Measurements from ENCODE around the gene PRKN. TPM values are rescaled to one million over a fixed set of nuclear protein-coding genes. Genes with fewer than 3 reads are reported as not detected.

Gene PRKN
- total RNA-seq, 4 donors from 2014 or later: 5.2 to 121 (median 6.9) TPM

DNA sequence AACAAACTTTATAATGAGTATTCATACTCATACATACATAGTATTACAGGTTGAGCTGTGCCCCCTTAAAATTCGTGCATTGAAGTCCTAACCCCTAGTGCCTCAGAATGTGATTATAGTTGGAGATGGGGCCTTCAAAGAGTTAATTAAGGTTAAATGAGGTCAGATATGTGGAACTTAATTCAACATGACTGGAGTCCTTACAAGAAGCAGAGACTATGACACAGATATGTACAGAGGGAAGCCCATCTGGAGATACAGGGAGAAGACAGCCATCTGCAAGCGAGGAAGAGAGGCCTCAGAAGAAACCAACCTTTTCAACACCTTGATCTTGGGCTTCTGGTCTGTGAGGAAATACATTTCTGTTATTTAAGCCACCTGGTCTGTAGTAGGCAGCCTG is 917.6 kb downstream of the PRKN start:
- Histone ChIP-seq H3K36me3 (no peaks in the 10 kb centered on the region), H3K4me1 (no peaks in the 10 kb centered on the region)

DNA sequence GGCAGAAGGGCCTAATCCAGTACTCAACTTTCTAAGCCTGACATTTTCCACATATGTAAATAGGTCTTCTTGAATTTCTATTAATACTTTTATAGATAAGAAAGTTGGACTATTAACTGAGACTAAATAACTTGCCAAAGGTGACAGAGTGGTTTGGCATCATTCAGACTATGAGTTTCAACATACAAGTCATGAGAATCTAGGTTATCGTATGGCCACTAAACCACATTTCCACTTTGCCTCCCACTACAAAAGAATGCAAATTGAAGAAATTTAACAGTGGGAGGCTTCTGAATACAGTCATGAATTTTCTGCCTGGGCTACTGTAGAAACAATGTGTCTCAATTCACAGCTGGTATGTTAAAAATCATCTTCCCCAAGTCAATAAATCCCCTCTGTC is 922.7 kb downstream of the PRKN start:
- Histone ChIP-seq H3K27ac (no peak overlapping the region), H3K9me3 (no peaks in the 10 kb centered on the region), H3K36me3 (no peaks in the 10 kb centered on the region), H3K4me3 (replicated peaks in 1 of 3) (no peak overlapping the region), H3K27me3 (no peaks in the 10 kb centered on the region), H3K4me1 (no peaks in the 10 kb centered on the region)
- TF ChIP-seq POLR2A (IDR thresholded peaks at IDR 0.05): no peak
- TF ChIP-seq, protein P1, sequence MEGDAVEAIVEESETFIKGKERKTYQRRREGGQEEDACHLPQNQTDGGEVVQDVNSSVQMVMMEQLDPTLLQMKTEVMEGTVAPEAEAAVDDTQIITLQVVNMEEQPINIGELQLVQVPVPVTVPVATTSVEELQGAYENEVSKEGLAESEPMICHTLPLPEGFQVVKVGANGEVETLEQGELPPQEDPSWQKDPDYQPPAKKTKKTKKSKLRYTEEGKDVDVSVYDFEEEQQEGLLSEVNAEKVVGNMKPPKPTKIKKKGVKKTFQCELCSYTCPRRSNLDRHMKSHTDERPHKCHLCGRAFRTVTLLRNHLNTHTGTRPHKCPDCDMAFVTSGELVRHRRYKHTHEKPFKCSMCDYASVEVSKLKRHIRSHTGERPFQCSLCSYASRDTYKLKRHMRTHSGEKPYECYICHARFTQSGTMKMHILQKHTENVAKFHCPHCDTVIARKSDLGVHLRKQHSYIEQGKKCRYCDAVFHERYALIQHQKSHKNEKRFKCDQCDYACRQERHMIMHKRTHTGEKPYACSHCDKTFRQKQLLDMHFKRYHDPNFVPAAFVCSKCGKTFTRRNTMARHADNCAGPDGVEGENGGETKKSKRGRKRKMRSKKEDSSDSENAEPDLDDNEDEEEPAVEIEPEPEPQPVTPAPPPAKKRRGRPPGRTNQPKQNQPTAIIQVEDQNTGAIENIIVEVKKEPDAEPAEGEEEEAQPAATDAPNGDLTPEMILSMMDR (IDR thresholded peaks at IDR 0.05): no peak
- 87 to 90% methylated on average over 1 of the region's 1 CpG for WGBS, 2 donors
- intact Hi-C loops (cut with DNase I): no loop called here
- DNase-seq: no peak

More for the DNA sequence above, 917.6 kb downstream of the PRKN start:
- H3K27me3 ChIP-seq: no peaks in the 10 kb centered on the region
- no peak for DNase-seq
- no peaks in the 10 kb centered on the region for H3K9me3 ChIP-seq
- H3K27ac ChIP-seq: no peak overlapping the region
- WGBS, 2 donors: 90 to 96% methylated on average over 2 of the region's 2 CpGs
- TF ChIP-seq POLR2A (IDR thresholded peaks at IDR 0.05): no peak
- TF ChIP-seq, protein P1 (IDR thresholded peaks at IDR 0.05): no peak
- no peak overlapping the region for H3K4me3 ChIP-seq (replicated peaks in 1 of 3)
- intact Hi-C loops (cut with DNase I): no loop called here

DNA sequence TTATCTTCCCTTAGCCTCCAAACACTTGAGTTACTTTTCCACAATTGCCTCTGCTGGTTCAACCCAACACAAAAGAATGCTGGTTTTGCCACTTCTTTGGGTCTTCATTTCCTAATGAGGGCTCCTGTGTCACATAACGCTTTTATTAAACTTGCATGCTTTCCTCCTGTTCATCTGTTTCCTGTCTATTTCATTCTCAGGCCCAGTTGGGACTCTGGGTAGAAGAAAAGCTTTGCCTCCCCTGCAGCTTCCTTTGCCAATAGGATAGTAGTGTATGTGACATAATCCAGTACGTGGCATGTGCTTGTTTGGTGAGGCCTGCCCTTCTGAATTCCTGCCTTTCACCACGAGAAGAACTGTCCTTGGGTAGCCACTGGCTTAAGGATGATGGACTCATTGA is 924.4 kb downstream of the PRKN start:
- Histone ChIP-seq H3K9me3 (no peaks in the 10 kb centered on the region), H3K27me3 (no peaks in the 10 kb centered on the region), H3K4me1 (no peaks in the 10 kb centered on the region), H3K27ac (no peak overlapping the region), H3K36me3 (no peaks in the 10 kb centered on the region), H3K4me3 (replicated peaks in 1 of 3) (no peak overlapping the region)
- 74 to 75% methylated on average over 3 of the region's 3 CpGs for WGBS, 2 donors
- no peak for DNase-seq
- intact Hi-C loops (cut with DNase I): no loop called here
- no peak for TF ChIP-seq POLR2A (IDR thresholded peaks at IDR 0.05)
- TF ChIP-seq, protein P1 (IDR thresholded peaks at IDR 0.05): no peak

DNA sequence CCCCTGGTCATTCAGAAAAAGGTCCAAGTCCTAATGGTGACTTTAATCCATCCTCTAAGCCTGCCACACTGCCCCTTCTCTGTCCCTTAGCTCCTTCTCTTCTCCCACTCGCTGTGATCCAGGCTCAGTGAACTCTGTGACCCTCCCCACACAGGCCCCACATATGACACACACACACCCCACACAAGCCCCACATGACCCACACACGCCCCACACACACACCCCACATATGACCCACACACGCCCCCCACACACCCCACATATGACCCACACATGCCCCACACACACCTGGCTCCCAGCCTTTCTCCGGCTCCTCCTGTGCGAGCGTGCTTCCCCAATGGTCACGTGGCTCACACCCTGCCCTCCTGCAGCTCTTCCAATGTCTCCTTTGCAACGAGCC is 925.3 kb downstream of the PRKN start:
- TF ChIP-seq POLR2A (IDR thresholded peaks at IDR 0.05): no peak
- TF ChIP-seq, protein P1 (IDR thresholded peaks at IDR 0.05): no peak
- Histone ChIP-seq H3K27me3 (no peaks in the 10 kb centered on the region), H3K4me1 (no peaks in the 10 kb centered on the region), H3K4me3 (replicated peaks in 1 of 3) (no peak overlapping the region), H3K9me3 (no peaks in the 10 kb centered on the region), H3K27ac (no peak overlapping the region), H3K36me3 (no peaks in the 10 kb centered on the region)
- DNase-seq: no peak
- 94 to 97% methylated on average over 8 of the region's 8 CpGs for WGBS, 2 donors
- intact Hi-C loops (cut with DNase I): no loop called here

DNA sequence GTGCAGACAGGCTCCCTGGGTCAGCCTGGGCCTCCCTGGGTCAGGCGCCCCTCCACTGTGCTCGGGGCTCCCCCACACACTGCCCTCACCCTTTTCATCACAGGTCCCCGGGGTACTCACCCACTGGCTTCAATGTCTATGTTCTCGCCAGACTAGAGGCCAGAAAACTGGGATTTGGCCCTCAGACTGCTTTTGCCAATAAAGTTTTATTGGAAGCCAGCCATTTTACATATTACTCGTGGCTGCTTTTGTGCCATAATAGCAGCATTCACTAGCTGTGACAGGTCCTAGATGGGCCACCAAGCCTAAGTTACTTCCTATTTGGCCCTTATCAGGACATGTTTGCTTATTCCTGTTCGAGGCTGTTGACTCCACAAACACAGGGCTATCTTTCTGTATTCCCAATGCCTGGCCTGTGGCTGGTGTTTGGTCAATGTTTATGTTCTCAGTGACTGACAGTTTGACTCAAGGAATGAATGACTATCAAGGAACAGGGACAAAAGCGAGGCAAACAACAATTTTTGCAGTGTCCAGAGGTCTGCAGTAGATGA is 928.6 kb downstream of the PRKN start:
- no peaks in the 10 kb centered on the region for H3K36me3 ChIP-seq
- WGBS, 2 donors: 72 to 73% methylated on average over 7 of the region's 7 CpGs
- no peak for TF ChIP-seq POLR2A (IDR thresholded peaks at IDR 0.05)
- TF ChIP-seq, protein P1 (IDR thresholded peaks at IDR 0.05): no peak
- intact Hi-C loops (cut with DNase I): no loop called here
- DNase-seq: no peak
- H3K9me3 ChIP-seq: no peaks in the 10 kb centered on the region
- no peaks in the 10 kb centered on the region for H3K27me3 ChIP-seq
- H3K4me3 ChIP-seq (replicated peaks in 1 of 3): no peak overlapping the region
- no peak overlapping the region for H3K27ac ChIP-seq
- no peaks in the 10 kb centered on the region for H3K4me1 ChIP-seq

Data from thyroid gland (tissue), 4 donors.